T1000 (cell line): ENCODE measurements around the gene DNAJC25.
"Not testable (repeated sequence)": the region's sequence is repeated elsewhere in the genome, so short reads cannot be mapped to it uniquely, and the experiment has no call there.

Source experiments
- DNase-seq: peaks from one replicate; lab custom pipeline; 2025; ENCODE audit warnings: mixed read lengths; lab: John Stamatoyannopoulos, UW

DNAJC25 gene

DNA sequence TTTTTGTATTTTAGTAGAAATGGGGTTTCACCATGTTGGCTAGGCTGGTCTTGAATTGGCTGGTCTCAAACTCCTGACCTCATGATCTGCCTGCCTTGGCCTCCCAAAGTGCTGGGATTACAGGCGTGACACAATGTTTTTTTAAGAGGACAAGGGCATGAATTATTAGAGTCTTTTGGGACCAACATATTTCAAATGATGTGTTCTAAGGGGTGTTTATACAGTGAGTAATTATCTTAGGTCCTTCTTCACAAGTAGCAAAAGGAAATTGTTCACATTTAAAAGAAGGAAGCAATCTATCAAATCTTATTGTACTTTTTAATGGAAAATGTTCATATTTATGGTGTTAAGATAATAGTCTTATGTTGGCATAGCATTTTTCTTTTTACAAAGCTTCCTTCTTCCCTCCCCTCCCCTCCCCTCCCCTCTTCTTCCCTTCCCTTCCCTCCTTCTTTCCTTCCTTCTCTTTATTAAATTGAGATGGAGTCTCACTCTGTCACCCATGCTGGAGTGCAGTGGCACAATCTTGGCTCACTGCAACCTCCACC is 37.0 kb downstream of the DNAJC25 start:
- no peak for DNase-seq

DNA sequence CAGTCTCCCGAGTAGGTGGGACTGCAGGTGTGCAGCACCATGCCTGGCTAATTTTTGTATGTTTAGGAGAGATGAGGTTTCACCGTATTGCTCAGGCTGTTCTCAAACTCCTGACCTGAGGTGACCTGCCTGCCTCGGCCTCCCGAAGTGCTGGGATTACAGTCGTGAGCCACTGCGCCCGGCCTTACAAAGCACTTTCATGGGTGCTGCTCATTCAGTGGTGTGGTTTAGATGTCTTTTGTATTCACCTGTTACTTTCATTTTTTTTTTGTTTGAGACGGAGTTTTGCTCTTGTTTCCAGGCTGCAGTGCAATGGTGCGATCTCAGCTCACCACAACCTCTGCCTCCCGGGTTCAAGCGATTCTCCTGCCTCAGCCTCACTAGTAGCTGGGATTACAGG is 37.5 kb downstream of the DNAJC25 start:
- DNase-seq = not testable (repeated sequence)

DNA sequence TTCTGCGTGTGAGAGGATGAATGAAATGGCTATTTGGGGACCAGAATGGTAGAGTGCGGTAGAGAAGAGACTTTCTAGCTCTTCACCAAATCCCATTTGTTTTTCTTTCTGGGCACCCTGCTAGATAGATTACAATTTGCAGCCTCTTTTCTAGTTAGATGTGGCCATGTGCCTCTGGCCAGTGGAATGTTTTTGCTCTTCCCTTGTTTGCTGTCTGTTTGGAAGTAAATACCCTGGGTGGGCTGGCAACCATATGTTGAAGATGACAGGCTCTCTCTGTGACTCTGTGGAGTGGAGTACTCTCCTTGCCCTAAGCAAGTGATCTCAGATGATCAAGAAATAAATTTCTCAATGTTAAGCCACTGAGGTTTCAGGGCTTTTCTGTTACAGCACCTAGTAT is 43.2 kb downstream of the DNAJC25 start:
- DNase-seq = no peak

DNA sequence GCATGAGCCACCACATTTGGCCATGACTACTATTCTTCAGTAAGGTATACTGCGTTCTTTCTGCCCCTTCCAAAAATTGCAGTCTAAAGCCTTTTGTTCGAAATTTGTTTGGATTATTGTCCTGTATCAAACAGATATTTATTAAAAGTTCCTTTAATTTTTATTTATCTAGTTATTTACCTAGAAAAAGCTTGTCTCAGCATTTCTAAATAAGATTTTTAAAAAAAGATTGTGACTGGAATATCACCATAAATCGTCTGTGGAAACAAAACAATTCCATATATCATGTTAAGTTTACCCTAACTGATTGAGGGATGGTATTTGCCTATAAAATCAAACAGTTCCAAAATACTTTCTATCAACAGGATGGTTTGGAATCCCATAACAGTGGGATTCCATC is 45.0 kb downstream of the DNAJC25 start:
- no peak for DNase-seq

DNA sequence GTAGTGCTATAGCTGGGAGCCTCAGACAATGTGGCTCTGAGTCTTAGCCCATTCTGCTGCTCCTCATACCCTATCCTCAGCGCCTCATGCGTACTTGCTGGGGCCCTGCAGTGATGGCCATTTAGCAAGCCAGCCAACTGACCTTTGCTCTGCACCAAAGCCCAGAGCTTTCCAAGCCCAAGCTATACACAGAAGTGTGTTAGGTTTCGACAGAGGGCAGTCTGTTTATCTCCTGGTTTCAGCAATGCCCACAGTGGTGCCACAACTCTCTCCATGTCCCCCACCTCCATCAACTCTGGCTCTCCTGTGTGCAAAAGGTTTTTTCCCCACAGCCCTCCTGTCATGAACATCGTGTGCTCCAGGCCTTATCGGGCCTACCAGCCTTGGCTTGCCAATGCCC is 47.2 kb downstream of the DNAJC25 start:
- DNase-seq = no peak

DNA sequence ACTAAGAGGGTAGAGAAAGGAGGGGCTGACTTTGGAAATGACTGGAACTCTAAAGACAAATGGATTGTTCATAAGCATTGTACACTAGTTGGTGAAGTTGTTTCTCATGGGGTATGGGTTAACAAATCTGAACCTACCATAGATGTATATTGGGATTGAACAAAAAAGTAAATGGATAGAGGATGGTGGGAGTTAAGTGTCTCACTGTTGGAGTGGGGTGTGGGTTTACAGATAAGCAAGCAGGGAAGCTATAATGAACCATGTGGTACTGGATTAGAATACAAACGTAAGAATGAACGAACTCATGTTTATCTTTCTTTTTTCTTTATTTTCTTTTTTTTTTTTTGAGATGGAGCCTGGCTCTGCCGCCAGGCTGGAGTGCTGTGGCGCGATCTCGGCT is 48.1 kb downstream of the DNAJC25 start:
- DNase-seq = no peak

DNA sequence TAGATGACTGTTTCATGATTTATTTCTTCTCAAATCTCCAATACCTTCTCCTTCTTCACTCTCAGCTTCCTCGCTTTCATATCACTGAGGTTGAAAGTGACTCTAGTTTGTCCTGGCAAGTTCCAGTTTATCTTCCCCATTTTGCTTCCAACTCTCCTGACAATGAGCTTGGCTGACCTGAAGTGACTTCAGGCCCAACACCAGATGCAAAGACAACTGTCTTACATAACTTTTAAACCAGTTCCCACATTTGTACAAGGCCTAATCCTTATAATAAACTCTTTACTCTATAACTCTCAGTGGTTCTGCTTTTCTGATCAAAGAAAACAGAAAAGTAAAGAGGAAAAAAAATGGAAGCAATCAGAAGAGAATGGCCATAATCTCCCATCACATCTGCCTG is 52.3 kb downstream of the DNAJC25 start:
- no peak for DNase-seq

DNA sequence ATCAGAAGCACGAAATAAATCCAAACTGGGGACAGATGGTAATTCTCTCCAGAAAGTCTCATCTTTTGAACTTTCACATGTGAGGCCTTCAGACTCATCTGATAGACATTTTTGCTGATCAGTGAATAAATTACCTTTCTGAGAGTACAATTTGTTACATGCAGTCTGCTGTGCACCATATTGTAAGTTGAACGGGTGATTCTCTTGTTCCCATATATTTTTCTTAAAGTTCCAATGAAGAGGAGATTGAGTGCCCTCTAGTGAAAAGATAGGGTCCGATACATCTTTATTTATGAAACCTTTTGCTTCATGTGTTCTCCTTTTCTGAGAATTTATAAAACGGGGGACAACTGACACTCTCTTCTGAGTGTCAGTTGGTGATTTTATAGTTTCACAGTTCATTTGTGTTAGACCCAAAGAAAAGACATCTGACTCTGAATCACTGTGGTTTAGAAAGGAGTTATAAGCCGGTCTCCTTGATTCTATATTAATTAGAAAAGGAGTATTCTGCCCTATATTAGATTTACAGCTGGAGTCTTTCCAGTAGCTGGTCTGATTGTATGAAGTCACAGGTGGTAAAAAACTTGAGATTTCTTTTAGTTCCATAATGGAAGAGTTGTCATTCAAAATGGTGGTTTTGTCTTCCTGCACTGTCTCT is 60.7 kb downstream of the DNAJC25 start:
- no peak for DNase-seq

DNA sequence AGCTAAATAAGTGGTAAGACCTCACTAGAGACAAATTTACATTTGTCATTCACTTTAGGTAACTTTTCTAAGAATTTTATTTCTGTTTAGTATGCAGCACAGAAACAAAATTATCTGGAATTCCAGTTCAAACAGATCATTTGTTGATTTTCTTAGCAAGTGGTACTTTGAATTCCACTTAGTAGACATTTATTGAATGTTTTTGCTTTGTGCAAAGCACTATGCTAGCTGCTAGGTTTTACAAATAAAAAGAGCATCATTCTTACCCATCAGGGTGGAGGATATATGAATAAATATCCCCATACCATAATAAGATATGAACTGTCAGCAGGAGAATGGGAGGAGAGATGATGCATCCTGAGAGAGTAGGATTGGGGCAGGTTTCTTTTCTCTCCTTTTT is 65.7 kb downstream of the DNAJC25 start:
- no peak for DNase-seq

DNA sequence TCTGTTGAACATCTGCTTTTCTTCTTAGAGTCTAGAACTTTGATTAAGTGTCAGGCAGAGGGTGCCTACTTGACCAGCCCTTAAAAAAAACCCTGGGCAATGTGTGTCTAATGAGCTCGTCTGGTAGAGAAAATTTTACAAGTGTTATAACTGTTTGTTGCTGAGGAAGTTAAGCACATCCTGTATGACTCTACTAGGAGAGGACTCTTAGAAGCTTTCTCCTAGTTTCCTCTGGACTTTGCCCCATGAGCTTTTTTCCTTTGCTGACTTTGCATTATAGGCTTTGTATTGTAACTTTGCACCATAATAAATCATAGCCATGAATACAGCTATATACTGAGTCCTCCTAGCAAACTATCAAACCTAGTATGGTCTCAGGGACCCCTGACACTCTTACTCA is 69.6 kb downstream of the DNAJC25 start:
- DNase-seq = no peak
